Glutamatergic neuron (in vitro differentiated cells): ENCODE data around the gene APOL1. TPM values are rescaled to one million over a fixed set of nuclear protein-coding genes. Genes with fewer than 3 reads are reported as not detected.

Source experiments
- DNase-seq: peaks from one replicate; pipeline ENCODE4 v3.0.0; 2022
- H3K27ac Mint-ChIP-seq: one replicate; pipeline ENCODE4 v1.8.0; 2020; ENCODE audit warnings: mild to moderate bottlenecking, mixed read lengths, inconsistent platforms; ENCODE audit not compliant: unreplicated experiment
- H3K27me3 Mint-ChIP-seq: one replicate; pipeline ENCODE4 v1.8.0; 2020; ENCODE audit warnings: mild to moderate bottlenecking, moderate library complexity, mixed read lengths, inconsistent platforms; ENCODE audit not compliant: unreplicated experiment
- H3K36me3 Mint-ChIP-seq: one replicate; pipeline ENCODE4 v1.8.0; 2020; ENCODE audit warnings: mild to moderate bottlenecking, mixed read lengths, inconsistent platforms; ENCODE audit not compliant: unreplicated experiment
- H3K4me1 Mint-ChIP-seq: one replicate; pipeline ENCODE4 v1.8.0; 2020; ENCODE audit warnings: mild to moderate bottlenecking, low read depth, mixed read lengths, inconsistent platforms; ENCODE audit not compliant: unreplicated experiment
- H3K4me3 Mint-ChIP-seq: one replicate; pipeline ENCODE4 v1.8.0; 2020; ENCODE audit warnings: mild to moderate bottlenecking, mixed read lengths, inconsistent platforms; ENCODE audit not compliant: unreplicated experiment
- H3K9me3 Mint-ChIP-seq: one replicate; pipeline ENCODE4 v1.8.0; 2020; ENCODE audit warnings: mild to moderate bottlenecking, moderate library complexity, mixed read lengths, inconsistent platforms; ENCODE audit not compliant: unreplicated experiment
- CTCF ChIP-seq: fragments of 200-600 bp; sonication (generic); IDR thresholded peaks from one replicate; pipeline ENCODE4 v1.5.0; 2021; ENCODE audit not compliant: partially characterized antibody, unreplicated experiment
- total RNA-seq: library from RNA; stranded (reverse); fragmentation: NEBNext Ultra II Directional; extraction: Animal tissue kit (Norgen Biotek cat#: 25700); gene quantifications from one replicate; pipeline ENCODE4 v1.2.1, GENCODE V29; 2021; ENCODE audit not compliant: unreplicated experiment

APOL1 gene
- total RNA-seq, 1 donor from 2014 or later: not detected

GRCh38 chr22:36232715-36233401 is 20.1 kb upstream of the APOL1 start:
- H3K36me3 Mint-ChIP-seq: peaks cover 9% of the 10 kb centered on the region
- H3K27ac Mint-ChIP-seq: no peak overlapping the region
- no peak for DNase-seq
- no peaks in the 10 kb centered on the region for H3K9me3 Mint-ChIP-seq
- no peaks in the 10 kb centered on the region for H3K4me1 Mint-ChIP-seq
- no peak overlapping the region for H3K4me3 Mint-ChIP-seq
- no peak for TF ChIP-seq CTCF
- H3K27me3 Mint-ChIP-seq: no peaks in the 10 kb centered on the region

- Mint-ChIP-seq H3K4me1 (no peaks in the 10 kb centered on the region), H3K36me3 (peaks cover 9% of the 10 kb centered on the region), H3K27ac (no peak overlapping the region), H3K4me3 (no peak overlapping the region), H3K9me3 (no peaks in the 10 kb centered on the region), H3K27me3 (no peaks in the 10 kb centered on the region)
- no peak for TF ChIP-seq CTCF
- DNase-seq: no peak
Measured at GRCh38 chr22:36233796-36234195, 19.1 kb upstream of the APOL1 start.

GRCh38 chr22:36234213-36234612 is 18.7 kb upstream of the APOL1 start:
- no peak overlapping the region for H3K4me3 Mint-ChIP-seq
- H3K27me3 Mint-ChIP-seq: no peaks in the 10 kb centered on the region
- H3K36me3 Mint-ChIP-seq: peaks cover 9% of the 10 kb centered on the region
- H3K4me1 Mint-ChIP-seq: peaks cover 2% of the 10 kb centered on the region
- no peak for DNase-seq
- TF ChIP-seq CTCF: no peak
- H3K27ac Mint-ChIP-seq: no peak overlapping the region
- H3K9me3 Mint-ChIP-seq: no peaks in the 10 kb centered on the region

GRCh38 chr22:36234919-36235318 is 18.0 kb upstream of the APOL1 start:
- Mint-ChIP-seq H3K27ac (no peak overlapping the region), H3K4me3 (no peak overlapping the region), H3K9me3 (no peaks in the 10 kb centered on the region), H3K27me3 (no peaks in the 10 kb centered on the region), H3K4me1 (peaks cover 4% of the 10 kb centered on the region), H3K36me3 (peaks cover 9% of the 10 kb centered on the region)
- no peak for DNase-seq
- TF ChIP-seq CTCF: no peak

- peaks cover 4% of the 10 kb centered on the region for H3K4me1 Mint-ChIP-seq
- H3K9me3 Mint-ChIP-seq: no peaks in the 10 kb centered on the region
- no peak for TF ChIP-seq CTCF
- H3K27ac Mint-ChIP-seq: no peak overlapping the region
- H3K36me3 Mint-ChIP-seq: peaks cover 9% of the 10 kb centered on the region
- no peak overlapping the region for H3K4me3 Mint-ChIP-seq
- no peaks in the 10 kb centered on the region for H3K27me3 Mint-ChIP-seq
- DNase-seq: no peak
Measured at GRCh38 chr22:36235585-36235984, 17.3 kb upstream of the APOL1 start.
